Tibial artery (tissue), 4 donors: ENCODE data around the gene PABPC4L.
"Not testable (repeated sequence)": the region's sequence is repeated elsewhere in the genome, so short reads cannot be mapped to it uniquely, and the experiment has no call there.

Experiments used
- DNase-seq, 2 donors: peaks; one replicate each; pipeline ENCODE4 v3.0.0-alpha.2; 2019
- H3K27ac ChIP-seq, 2 donors: fragments of 200-600 bp; sonication (generic) in 1 of 2; 1 replicate in 1 of 2; 2 replicates in 1 of 2; pipeline ENCODE4 v1.5.1; 2018 to 2019; ENCODE audit warnings: mild to moderate bottlenecking in 1 of 2
- H3K27me3 ChIP-seq, 2 donors: fragments of 200-600 bp; sonication (generic) in 1 of 2; one replicate each; pipeline versions ENCODE4 v1.5.1 to v1.6.0; 2016 to 2019
- H3K36me3 ChIP-seq, 3 donors: fragments of 200-600 bp; sonication (generic) in 2 of 3; one replicate each; pipeline ENCODE4 v1.5.1; 2016 to 2019; ENCODE audit warnings: mild to moderate bottlenecking in 2 of 3
- H3K4me1 ChIP-seq, 4 donors: fragments of 200-600 bp; sonication (generic) in 2 of 4; 1 replicate in 3 of 4; 2 replicates in 1 of 4; pipeline ENCODE4 v1.5.1; 2016 to 2019
- H3K4me3 ChIP-seq, 2 donors: fragments of 200-600 bp; sonication (generic) in 1 of 2; 1 replicate in 1 of 2; 2 replicates in 1 of 2; pipeline ENCODE4 v1.5.1; 2018 to 2019; ENCODE audit warnings: mild to moderate bottlenecking in 2 of 2
- H3K9me3 ChIP-seq, 3 donors: fragments of 200-600 bp; sonication (generic) in 1 of 3; one replicate each; pipeline ENCODE4 v1.5.1; 2016 to 2019
- intact Hi-C: fragments of 100-400 bp; cut with DNase I; formaldehyde crosslinking; loops from one replicate; pipeline ENCODE4 v1.15.0; 2023; ENCODE audit warnings: low total_unique reads
- TF ChIP-seq, protein P1 (sequence below), 2 experiments: fragments of 200-600 bp in 1 of 2; fragments of 450-650 bp in 1 of 2; IDR thresholded peaks; one replicate each; pipeline ENCODE4 v1.5.1; 2017 to 2019; ENCODE audit warnings: antibody characterized with exemption in 2 of 2, mild to moderate bottlenecking in 1 of 2, moderate library complexity in 1 of 2

Gene PABPC4L

DNA sequence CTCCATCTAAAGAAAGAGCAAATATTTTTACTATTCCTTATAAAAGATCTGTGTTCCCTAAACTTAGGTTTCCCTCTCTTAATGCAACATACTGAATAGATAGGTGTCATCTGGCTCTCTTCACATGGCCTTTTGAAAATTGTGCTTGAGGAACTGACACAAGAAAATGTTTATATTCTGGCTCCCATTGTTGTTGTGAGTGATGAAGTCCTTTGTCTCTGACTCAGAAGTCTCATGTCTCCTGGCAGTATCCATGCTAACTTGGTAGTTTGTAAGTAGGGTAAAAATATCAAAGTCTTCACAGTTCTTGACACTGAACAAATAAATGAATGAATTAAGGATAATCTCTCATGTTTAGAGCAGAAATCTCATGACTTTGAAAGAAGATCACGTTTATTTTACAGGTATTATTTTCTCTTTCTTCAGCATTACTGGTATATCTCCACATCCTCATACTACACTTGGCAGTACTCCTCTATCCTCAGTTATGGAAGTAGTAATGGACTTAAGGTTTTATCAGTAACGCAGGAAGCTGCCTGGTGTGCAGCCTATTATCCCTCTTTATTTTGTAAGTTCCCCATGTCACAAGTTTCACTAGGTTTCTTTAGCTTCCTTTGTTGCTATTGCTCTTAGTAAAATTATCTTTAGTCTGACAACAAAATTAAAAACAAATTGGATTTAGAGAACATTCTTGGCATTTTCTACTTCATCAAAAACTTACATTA, 14.2 kb upstream of the PABPC4L start:
- TF ChIP-seq, protein P1, sequence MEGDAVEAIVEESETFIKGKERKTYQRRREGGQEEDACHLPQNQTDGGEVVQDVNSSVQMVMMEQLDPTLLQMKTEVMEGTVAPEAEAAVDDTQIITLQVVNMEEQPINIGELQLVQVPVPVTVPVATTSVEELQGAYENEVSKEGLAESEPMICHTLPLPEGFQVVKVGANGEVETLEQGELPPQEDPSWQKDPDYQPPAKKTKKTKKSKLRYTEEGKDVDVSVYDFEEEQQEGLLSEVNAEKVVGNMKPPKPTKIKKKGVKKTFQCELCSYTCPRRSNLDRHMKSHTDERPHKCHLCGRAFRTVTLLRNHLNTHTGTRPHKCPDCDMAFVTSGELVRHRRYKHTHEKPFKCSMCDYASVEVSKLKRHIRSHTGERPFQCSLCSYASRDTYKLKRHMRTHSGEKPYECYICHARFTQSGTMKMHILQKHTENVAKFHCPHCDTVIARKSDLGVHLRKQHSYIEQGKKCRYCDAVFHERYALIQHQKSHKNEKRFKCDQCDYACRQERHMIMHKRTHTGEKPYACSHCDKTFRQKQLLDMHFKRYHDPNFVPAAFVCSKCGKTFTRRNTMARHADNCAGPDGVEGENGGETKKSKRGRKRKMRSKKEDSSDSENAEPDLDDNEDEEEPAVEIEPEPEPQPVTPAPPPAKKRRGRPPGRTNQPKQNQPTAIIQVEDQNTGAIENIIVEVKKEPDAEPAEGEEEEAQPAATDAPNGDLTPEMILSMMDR (IDR thresholded peaks at IDR 0.05), result no peak
- Histone ChIP-seq H3K4me1 (no peaks in the 10 kb centered on the region), H3K9me3 (no peaks in the 10 kb centered on the region), H3K36me3 (no peaks in the 10 kb centered on the region), H3K27me3 (no peaks in the 10 kb centered on the region), H3K27ac (no peak overlapping the region), H3K4me3 (no peak overlapping the region)
- intact Hi-C loops, result no loop called here
- DNase-seq, result no peak

DNA sequence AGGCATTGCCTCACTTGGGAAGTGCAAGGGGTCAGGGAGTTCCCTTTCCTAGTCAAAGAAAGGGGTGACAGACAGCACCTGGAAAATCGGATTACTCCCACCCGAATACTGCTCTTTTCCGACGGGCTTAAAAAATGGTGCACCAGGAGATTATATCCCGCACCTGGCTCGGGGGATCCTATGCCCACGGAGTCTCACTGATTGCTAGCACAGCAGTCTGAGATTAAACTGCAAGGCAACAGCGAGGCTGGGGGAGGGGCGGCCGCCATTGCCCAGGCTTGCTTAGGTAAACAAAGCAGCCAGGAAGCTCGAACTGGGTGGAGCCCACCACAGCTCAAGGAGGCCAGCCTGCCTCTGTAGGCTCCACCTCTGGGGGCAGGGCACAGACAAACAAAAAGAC, 6.4 kb upstream of the PABPC4L start:
- intact Hi-C loops, H3K9me3 ChIP-seq, H3K36me3 ChIP-seq, H3K4me3 ChIP-seq, H3K27me3 ChIP-seq, H3K4me1 ChIP-seq, H3K27ac ChIP-seq: not testable (repeated sequence)
- peak in 1 of 2 donors; percentile 40 for DNase-seq

GRCh38 chr4:134202166-134202956, 772 bp upstream of the PABPC4L start:
- no peak for DNase-seq
- H3K36me3 ChIP-seq, result no peaks in the 10 kb centered on the region
- peak overlapping the region in 1 of 2 donors; percentile 82 for H3K27ac ChIP-seq
- H3K27me3 ChIP-seq, result no peaks in the 10 kb centered on the region
- TF ChIP-seq, protein P1 (IDR thresholded peaks at IDR 0.05), result no peak
- intact Hi-C loops, result no loop called here
- H3K9me3 ChIP-seq, result peaks cover 0 to under 1% (median 0%) of the 10 kb centered on the region in 3 donors
- peaks cover 0 to 34% (median 0%) of the 10 kb centered on the region in 4 donors for H3K4me1 ChIP-seq
- peak overlapping the region; percentile 69 to 70 for H3K4me3 ChIP-seq

DNA sequence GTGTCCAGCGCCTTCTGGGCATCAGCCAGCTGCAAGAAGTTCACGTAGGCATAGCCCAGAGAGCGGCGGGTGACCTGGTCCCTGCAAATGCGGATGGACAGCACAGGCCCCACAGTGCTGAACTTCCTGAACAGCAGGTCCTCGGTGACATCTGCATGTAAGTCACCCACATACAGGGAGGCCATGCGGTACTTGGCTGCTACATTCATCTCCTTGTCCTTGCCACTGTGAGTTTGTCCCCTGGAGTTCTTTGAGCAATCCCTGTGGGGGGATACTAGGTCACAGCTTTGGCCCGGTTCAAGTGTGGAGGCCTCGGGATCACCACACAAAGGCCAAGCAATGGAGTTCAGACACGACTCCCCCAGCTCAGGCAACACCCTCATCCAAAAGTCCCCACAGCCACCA, 776 bp downstream of the PABPC4L start:
- DNase-seq, result no peak
- intact Hi-C loops, result no loop called here
- Histone ChIP-seq H3K4me1 (peaks cover 0 to 47% (median 0%) of the 10 kb centered on the region in 4 donors), H3K27ac (peak overlapping the region; percentile 77 to 82), H3K27me3 (no peaks in the 10 kb centered on the region), H3K36me3 (no peaks in the 10 kb centered on the region), H3K4me3 (peak overlapping the region; percentile 69 to 70), H3K9me3 (no peaks in the 10 kb centered on the region)
- TF ChIP-seq, protein P1 (IDR thresholded peaks at IDR 0.05), result no peak

DNA sequence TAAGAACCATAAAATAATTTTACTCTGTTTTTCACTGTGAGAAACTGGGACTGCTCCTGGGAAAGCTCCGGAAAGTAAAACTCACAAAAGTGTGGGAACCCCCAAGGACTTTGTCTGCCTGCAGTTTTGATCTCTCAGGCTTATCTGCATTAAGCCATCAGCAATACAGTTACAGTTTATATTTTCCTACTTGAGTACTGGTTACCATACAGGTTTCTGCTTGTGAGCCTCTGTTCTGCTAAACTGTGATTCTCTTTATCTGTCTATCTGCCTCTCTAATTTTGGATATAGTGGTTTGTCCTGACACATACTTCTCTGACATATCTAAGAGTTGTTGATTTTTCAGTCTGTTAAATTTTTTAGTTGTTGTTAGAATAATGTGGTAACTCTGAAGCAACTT, 11.6 kb downstream of the PABPC4L start:
- H3K36me3 ChIP-seq, result no peaks in the 10 kb centered on the region
- intact Hi-C loops, result no loop called here
- TF ChIP-seq, protein P1 (IDR thresholded peaks at IDR 0.05), result no peak

DNA sequence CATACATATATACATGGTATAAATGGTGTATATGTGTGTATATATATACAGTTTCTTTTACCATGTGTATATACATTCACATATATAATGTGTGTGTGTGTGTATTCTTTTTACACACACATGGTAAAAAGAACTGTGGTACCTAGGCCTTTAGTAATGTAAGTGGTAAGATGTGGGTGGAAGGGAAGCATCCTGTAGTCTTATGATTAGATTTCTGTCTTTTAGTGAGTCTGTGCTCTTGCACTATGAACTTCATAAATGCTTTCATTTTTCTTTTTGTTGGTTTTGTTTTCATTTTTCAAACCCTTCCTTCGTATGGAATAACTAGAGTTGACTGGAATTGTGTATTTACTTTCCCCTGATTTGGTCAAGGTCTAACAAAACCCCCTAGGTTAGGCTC, 12.1 kb downstream of the PABPC4L start:
- Histone ChIP-seq H3K4me3 (no peak overlapping the region), H3K9me3 (peaks cover 0 to 10% (median 0%) of the 10 kb centered on the region in 3 donors)
- intact Hi-C loops, result no loop called here

More for the DNA sequence above, 11.6 kb downstream of the PABPC4L start:
- H3K27me3 ChIP-seq, result no peaks in the 10 kb centered on the region
- H3K4me3 ChIP-seq, result no peak overlapping the region
- no peak for DNase-seq
- H3K4me1 ChIP-seq, result no peaks in the 10 kb centered on the region
- peaks cover 0 to 8% (median 0%) of the 10 kb centered on the region in 3 donors for H3K9me3 ChIP-seq
- no peak overlapping the region for H3K27ac ChIP-seq

More for the DNA sequence above, 12.1 kb downstream of the PABPC4L start:
- Histone ChIP-seq H3K36me3 (no peaks in the 10 kb centered on the region), H3K4me1 (no peaks in the 10 kb centered on the region), H3K27me3 (no peaks in the 10 kb centered on the region), H3K27ac (no peak overlapping the region)
- no peak for DNase-seq
- TF ChIP-seq, protein P1 (IDR thresholded peaks at IDR 0.05), result no peak
